GM19468 (cell line): ENCODE data around the gene TNFAIP8.

Source experiments
- ATAC-seq: cut with Tn5 transposase; IDR thresholded peaks from one replicate; pipeline ENCODE4 v1.9.1; 2021; ENCODE audit warnings: mild to moderate bottlenecking, moderate library complexity, moderate number of reproducible peaks; ENCODE audit not compliant: unreplicated experiment; ENCODE audit errors: extremely low read depth

Gene TNFAIP8

DNA sequence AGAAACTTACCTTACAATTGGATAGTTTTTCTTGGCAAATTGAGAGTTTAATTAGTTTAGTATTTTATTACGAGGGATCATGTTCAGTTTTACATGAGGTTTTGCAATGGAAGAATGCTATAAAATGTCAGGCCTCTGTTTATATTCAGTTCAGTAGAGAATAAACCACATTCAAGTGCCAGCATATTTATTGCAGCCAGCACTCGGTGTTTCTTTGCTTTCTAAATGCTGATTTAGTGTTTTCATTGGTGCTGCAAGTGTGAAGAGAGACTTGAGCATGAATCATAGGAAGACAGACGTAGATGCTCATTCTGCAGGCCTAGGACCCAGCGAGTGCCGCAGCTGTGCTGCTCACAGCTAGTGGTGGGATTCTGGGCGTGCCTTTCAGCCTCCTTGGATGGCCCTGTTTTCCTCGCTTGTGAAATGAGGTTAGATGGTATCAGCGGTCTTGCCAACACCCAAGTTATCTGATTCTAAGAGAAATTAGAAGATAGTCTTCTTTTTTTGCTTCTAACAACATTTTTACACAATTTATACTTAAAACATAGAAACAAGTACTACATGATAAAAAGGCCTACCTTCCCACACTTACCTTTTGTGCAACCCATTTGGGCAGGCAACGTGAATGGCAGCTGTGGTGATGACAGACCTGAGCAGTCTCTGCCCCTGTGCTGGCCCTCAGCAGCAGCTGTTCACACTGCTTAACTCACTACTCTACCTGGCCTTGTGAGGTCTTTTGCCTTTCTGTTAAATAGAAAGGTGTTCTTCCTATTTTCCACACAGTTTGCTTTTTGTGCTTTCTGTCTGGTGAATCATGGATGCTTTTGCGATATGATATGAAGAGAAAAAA lies 26.8 kb upstream of the TNFAIP8 start:
- ATAC-seq, result no peak

DNA sequence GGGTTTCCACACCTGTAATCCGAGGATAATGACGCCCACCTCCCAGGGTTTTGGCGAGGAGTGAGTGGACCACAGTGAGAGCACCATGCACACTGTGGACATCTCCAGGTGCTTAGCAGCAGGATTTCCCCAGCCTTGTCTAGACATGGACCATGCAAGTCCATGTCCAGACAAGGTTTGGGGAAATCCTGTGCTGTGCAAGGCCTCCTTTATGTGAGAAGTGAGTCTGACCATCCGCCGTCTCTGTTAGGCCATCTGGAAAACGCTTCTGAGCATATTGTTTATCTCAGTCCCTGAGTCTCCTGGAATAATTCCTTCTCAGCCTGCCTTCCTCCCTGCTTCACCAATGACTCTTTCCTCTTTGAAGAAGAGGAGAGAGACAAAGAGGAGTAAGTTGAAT lies 26.2 kb upstream of the TNFAIP8 start:
- ATAC-seq, result no peak

DNA sequence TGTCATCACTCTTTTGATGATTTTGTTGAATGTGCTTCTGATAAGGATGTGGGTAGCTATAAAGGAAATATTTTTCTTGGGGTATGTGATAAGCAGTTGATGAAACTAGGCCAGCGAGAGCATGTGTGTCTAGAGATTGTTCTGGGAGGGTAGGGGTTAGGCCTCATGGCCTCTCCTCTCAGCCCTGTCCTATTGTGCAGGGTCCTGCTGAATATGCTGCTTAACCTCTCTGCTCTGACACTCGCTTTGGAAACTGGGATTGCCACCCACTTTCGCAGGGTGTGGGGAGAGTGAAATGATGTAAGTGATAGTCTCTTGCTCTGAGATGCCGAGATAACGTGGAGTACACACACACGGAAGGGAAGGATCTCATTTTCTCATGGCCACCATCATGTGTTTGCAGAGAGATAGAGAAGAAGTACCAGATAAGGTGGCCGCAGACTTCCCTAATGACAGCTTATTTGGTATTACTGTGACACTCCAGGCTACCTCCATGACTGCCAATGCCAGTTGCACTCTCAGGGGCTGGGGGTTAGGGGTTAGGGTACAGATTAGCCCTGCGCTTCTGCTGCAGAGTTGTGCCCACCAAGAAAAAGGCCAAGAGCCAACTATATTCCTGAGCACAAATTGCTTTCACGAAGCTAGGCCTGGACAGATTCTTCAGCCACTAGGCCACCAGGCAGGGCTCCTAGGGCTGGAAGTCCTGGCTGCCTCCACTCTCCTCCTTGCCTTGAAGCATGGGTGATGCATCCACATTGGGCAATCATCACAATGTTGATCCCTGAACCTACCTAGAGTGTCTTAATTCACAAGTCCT lies 25.2 kb upstream of the TNFAIP8 start:
- ATAC-seq, result no peak

DNA sequence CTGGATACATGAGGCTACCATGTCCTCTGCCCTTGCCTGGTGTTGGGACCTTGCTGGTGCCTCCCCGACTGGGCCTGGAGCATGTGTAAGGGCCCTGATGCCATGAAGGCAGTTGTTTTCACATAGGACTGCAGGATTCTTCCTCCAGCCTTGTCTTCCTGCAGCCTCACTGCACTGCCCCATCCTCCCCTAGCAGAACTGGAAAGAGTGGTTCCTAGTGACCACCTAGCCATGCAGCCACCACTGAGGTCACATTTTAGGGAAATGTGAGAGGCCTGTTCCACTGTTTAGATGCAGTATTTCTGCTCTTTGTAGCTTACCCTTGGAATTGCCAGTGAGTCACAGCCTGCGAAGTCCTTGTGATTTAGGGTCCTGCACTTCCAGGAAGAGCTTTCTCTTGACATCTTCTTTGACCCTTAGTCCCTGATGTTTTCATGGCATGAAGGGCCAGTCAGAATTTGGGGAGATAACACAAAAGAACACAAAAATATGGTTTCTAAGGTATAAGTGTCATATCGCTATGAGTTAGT lies 24.2 kb upstream of the TNFAIP8 start:
- ATAC-seq, result no peak

DNA sequence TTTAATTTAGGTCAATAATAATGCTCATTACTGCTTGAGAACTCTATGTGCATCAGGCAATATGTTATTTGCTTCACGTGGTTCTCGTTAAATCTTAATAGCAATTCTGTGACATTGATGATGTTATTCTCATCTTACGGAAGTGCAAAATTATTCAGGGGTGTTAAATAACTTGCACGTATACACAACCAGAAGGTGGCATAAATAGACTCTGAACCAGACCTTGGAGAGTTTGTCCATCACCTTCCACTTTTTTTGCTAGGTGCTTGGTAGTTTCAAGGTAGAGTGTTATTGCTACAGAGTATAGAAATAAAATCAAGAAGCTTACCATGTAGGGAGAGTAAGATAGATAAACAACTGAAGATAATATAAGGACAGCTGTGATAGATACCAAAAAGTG lies 23.6 kb upstream of the TNFAIP8 start:
- no peak for ATAC-seq

DNA sequence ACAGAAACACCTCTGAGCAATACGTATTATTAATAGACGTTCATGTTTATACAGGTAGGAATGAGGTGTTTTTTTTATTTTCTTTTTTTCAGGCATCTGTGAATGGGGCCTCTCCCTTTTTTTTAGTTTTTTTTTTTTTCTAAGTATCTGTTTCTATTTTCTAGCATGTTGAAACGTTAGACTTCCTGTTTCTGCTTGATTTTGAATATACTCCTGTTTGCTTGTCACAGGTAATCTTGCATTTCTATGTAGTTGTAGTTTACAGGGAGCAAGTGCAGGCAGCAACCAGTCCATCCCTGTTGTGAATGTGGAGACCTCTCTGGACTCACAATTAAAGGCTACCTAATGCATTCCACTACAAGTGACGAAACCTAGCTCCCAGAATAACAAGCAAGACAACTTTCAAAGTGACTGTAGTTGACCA lies 22.8 kb upstream of the TNFAIP8 start:
- no peak for ATAC-seq

DNA sequence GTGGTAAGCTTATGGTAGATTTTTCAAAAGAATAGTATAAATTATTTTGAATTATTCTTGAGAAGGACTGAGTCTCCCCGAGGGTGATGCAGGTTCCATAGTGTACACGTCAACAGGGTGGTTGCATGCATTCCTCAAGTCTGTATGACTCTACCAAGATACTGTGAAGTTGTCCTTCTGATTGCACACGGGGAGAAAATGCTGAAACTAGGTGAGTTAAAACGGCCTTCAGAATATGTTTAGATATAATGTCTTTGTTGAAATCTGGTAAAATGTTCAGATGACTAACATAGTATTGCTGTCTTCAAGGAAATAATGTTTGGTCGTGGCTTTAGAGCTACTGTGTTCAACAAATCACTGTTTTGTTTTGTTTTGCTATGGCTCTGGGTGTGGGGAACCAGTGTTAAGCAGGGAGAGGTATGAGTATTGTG lies 22.4 kb upstream of the TNFAIP8 start:
- no peak for ATAC-seq

DNA sequence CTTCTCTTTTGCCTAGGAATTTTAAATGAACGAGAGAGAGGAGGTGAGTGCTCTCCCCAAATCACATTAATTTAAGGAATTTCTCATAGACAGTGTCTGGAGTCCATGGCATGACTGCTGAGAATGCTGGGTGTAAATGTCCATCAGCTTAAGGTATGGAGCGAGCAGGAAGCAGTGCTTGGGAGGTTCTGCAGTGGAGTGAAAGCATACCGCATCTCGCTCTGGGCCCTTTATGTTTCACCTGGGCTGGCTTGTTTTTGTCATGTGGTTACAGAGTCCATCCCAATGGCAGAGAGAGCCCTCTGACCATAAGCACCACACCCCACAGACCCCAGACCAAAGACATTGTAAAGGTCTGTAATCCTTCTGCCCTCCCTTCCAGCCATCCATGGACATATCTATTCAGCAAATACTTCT lies 20.6 kb upstream of the TNFAIP8 start:
- no peak for ATAC-seq

DNA sequence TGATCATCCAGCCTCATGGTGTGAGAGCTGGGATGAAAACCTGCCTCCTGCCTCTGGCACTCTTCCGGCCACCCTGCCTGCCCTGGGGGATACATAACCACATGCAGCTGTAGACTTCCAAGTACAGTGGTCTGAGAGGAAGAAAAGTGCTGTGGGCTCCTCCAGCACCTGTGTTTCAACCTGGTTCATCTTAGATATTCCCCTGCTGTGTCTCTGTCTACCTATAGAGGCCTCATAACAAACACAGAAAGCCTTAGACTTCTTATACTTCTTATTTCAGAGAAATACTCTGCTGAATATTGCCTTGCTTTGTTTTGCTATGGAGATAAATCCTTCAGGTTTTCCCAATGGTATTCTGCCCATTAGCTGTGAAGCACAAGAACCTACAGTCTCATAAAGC lies 19.6 kb upstream of the TNFAIP8 start:
- no peak for ATAC-seq

DNA sequence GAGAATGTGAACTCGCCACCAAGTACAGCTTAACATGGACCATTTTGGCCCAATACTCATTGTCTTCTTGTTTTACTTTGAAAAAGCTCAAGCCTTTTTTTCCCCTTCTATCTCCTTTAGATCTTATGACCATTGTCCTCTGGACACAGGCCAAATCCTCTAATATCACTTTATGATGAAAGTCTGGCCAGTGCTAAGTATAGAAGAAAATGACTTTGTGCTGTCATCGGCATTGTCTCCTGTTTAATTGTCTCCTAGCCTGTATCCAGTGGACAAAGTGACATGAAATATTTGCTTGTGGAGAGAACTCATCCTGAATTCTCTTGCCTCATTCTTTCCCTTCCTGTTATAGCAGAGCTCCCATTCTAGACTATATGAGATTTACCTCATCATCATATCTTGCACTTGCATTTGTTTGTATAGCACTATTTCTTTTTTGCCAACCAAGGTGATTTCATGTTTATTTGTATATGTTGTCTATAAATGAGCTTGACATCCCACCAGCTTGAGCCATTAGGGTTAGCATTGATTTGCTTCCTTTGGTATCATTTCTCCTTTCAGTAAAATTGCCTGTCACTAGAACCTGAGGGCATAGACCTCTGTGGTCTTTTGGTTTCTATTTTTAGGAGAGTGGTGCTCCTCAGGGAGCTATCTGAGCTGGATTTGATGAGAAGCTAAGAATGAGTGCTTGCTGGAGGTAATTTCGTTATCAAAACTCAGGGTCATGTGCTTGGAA lies 18.8 kb upstream of the TNFAIP8 start:
- no peak for ATAC-seq

DNA sequence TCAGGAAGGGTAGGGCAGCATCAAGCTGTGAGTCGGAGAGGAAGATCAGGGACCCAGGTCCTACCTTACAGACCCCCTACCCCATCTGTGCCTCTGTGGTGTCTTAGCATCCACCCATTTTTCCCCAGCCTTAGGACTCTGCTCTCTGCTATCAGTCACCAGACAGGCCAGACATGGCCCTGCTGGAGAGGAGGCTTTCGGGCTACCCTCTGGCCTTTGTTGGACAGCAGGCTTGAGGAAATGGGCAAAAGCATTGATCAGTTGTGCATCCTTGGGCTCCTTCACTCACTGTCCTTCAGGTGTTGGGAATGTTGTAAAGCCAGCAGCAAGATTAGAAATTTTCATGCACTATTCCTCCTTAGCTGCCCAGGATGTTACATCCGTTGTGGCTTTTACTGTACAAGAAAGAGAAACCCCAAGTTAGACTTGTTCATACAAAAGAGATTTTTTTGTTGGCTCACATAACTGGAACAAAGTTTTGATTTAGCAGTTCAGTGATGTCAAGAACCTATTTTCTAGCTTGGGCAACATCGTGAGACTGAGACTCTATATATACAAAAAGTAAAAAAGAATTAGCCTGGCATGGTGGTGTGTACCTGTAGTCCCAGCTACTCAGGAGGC lies 17.4 kb upstream of the TNFAIP8 start:
- ATAC-seq, result no peak

DNA sequence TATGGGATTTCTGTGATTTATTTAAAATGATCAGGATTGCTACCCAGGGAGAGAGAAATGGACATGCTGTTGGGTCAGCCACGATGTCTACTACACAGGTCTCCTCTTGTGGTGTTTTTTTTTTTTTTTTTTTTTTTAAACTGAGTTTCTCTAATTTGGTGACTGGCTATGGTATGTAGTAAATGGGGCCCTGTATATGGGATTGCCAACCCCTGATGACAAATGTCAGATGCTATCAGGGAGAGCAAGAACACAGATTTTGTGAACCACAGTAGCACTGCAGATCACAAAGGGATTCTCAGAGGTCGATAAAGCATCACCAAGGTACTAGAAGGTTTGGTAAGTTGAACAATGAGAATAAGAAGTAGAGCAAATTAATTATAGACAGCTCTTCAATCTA lies 16.5 kb upstream of the TNFAIP8 start:
- ATAC-seq, result no peak

DNA sequence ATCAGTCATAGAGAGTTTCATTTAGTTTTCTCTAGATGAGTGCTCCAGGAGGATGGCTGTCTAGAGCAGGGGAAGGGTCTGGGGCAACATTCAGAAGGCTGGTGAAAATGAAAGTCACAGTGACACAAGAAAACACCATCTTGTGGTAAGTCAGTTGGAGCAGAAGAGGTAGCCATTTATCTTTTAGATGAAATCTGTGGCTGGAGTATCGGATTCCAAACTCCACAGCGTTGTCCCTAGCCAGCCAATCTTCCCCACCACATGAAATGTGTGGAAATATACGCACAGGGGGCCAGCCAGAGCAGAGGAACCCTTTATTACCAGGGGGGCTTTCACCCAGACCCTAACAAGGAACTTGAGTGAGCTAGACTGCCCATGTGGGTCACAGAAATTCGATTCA lies 15.9 kb upstream of the TNFAIP8 start:
- no peak for ATAC-seq

DNA sequence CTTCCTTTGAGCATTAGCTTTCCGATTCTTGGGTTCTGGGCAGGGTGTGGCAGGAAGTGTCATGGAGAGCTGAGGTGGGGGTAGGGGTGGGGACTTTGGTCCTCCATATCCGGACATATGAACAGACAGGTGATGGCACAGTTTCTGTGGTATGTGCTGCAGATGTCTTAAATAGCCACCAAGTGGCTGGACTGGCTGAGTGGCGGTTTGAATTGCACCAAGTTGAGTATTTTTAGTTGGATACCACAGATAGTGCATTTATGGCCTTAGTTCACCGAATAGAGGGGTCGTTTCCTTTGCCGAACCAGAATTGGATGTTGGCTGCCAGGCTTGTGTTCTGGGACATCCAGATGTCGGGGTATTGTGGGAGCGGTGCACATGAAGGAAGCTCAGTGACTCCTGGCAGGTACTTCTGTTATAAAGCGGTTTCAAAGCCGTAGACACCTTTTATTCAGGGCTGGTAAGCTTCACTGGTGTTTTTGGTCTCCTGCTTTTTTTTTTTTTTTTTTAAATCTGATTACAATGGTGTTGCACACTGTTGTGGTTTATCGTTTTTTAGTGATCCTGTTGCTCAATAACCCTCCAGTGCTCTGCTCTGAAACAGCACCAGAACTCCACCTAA lies 15.1 kb upstream of the TNFAIP8 start:
- ATAC-seq, result peak; percentile 50

DNA sequence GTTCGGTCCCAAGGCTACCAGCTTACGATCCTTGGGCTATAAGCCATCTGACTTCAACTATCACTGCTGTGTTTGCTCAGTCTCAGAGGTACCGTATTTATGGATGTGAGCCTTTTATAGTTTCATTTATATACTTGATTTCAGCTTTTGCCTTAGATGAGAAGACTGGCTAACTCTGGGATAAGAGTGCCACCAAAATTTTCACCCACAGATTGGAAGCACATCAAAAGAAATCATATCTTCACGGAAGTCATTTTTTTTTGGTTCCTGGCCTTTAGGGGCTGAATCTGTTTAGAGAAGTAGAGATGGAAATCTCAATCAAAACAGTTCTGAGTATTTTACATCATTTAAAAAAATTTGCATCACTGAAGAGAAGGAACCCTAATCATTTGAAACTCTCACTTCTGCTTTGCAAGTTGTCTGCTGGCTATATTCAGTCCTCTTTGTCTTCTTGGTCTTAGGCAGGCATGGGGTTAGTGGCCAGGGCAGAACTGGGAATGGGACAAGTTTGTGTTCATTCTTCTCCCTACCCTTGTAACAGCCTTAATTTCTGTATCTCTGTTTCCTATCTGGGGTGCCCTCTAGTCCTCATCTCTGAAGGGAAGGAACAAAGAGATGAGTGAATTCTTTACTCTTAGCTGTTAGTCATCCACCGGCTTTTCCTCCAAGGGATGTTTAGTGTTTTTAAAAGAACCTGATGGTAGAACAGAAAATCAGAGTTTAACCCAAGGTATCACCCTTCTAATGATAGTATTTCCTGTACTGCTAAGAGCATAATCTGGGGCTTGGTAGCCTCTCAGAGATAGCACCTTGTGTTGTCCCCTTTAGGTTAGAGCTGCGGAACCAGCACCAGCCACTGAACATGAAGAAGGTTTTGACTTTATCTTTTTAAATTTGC lies 14.1 kb upstream of the TNFAIP8 start:
- peak; percentile 25 for ATAC-seq

DNA sequence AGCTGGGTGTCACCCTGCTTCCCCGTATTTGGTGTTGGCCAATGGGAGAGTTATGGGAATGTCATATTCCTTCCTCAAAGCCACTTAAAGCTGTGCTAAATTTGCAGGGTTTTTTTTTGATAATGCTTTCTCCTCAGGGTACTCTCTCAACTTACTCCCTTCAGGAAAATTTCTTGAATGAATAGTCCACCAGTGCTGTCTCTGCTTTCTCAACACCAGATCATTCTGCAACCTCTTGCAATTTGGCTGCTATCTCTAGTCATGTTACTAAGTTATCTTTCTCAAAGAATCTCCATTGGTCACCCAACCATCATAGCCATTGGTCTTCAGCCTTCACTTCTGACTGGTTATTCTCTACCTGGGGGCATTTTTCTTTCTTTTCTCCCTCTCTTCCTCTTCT lies 13.4 kb upstream of the TNFAIP8 start:
- ATAC-seq, result no peak

DNA sequence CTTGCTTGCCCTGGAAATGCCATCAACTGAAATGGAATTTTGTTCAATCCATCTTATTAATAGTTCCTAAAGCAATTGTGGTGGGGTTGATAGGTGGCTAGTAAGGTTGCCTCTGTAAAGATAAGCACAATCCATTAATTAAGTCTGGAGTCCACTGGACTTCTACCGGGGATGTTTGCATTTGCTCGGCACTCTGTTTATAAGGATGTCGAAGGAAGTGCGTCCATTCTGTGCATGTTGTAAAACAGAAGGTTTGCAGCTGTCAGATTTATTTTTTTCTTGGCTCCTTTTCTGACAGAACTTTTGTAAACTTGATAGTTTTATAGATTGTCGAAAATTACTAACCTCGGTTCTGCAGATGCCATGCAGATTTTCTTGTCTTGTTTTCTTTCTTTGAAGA lies 12.8 kb upstream of the TNFAIP8 start:
- ATAC-seq, result no peak

DNA sequence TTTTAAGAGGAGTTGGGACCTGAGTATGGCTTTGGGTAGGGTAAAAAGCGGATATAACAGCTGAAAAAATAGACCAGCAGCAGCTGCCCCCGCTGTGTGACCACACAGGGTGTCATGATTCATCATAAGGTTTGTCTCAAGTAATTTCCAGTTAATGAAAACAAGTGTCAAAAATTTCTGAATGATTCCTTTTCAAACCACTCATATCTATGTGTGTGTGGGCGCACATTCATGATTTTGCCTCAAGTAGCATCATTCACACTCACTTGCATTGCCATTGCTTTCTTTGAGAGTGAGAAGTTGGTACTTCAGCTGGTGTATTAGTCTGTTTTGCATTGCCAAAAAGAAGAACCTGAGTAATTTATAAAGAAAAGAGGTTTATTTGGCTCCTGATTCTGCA lies 12.1 kb upstream of the TNFAIP8 start:
- no peak for ATAC-seq

DNA sequence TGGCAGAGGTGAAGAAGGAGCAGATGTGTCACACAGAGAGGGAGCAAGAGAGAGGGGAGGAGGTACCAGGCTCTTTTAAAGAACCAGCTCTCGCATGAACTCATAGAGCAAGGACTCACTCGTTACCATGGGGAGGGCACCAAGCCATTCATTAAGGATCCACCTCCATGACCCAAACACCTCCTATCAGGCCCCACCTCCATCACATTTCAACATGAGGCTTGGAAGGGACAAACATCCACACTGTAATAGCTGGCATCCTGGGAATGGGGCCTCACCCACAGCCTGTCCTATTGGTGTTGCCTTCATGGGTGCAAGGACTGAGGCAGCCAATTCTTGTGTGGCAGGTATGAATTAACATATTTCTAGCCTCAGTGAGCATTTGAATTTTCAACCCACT lies 11.6 kb upstream of the TNFAIP8 start:
- no peak for ATAC-seq
